Kidney (tissue), 14 donors: ENCODE data around the gene NOX5. TPM values are rescaled to one million over a fixed set of nuclear protein-coding genes. Genes with fewer than 3 reads are reported as not detected.

Experiments used
- DNase-seq, 5 donors: peaks; one replicate each; pipeline ENCODE4 v3.0.0-alpha.2; 2013 to 2020
- FAIRE-seq: peaks from 2 replicates; lab custom pipeline; 2012; peaks lifted over from hg19 to GRCh38; lab: Jason Lieb, UNC
- H3K27ac ChIP-seq, 2 donors: one replicate each; pipeline ENCODE4 v1.7.0; 2013; ENCODE audit warnings: low read depth in 2 of 2, low read length in 2 of 2, inconsistent platforms in 1 of 2
- H3K27me3 ChIP-seq: one replicate; pipeline ENCODE4 v1.7.1; 2013; ENCODE audit warnings: low read length, inconsistent platforms; ENCODE audit not compliant: control insufficient read depth, insufficient read depth
- H3K36me3 ChIP-seq, 3 donors: one replicate each; pipeline versions ENCODE4 v1.7.0 to v1.7.1; 2013; ENCODE audit warnings: low read length in 3 of 3, control low read depth in 1 of 3, inconsistent platforms in 1 of 3; ENCODE audit not compliant: insufficient read depth in 3 of 3, control insufficient read depth in 2 of 3
- H3K4me1 ChIP-seq, 3 donors: one replicate each; pipeline versions ENCODE4 v1.7.0 to v1.7.1; 2013; ENCODE audit warnings: low read length in 3 of 3, inconsistent platforms in 1 of 3, low read depth in 1 of 3; ENCODE audit not compliant: control insufficient read depth in 2 of 3, insufficient read depth in 2 of 3
- H3K4me3 ChIP-seq, 3 donors: one replicate each; pipeline versions ENCODE4 v1.7.0 to v1.8.1; 2013; ENCODE audit warnings: low read length in 3 of 3, control low read depth in 1 of 3, inconsistent platforms in 1 of 3
- H3K9ac ChIP-seq, 3 donors: one replicate each; pipeline versions ENCODE4 v1.7.0 to v1.7.1; 2013; ENCODE audit warnings: low read length in 3 of 3, control low read depth in 1 of 3, inconsistent platforms in 1 of 3
- H3K9me3 ChIP-seq, 3 donors: one replicate each; pipeline versions ENCODE4 v1.7.0 to v1.7.1; 2013; ENCODE audit warnings: low read length in 3 of 3, control low read depth in 1 of 3, inconsistent platforms in 1 of 3; ENCODE audit not compliant: control insufficient read depth in 2 of 3, insufficient read depth in 1 of 3
- intact Hi-C: fragments of 100-400 bp; cut with DNase I; formaldehyde crosslinking; loops from one replicate; pipeline ENCODE4 v1.11.1; 2022
- polyA plus RNA-seq: library from polyadenylated mRNA; stranded (reverse); fragments of 350-450 nt; fragmentation: Illumina TruSeq; extraction: RNeasy Lipid Tissue Mini Kit (QIAGEN cat#74804); gene quantifications from one replicate; pipeline ENCODE4 v1.2.3, GENCODE V29; 2014; ENCODE audit warnings: low read depth, low replicate concordance; ENCODE audit not compliant: insufficient read depth
- total RNA-seq: library from RNA; stranded (reverse); fragmentation: NEBNext Ultra II Directional; extraction: Animal tissue kit (Norgen Biotek cat#: 25700); gene quantifications from one replicate; pipeline ENCODE4 v1.2.1, GENCODE V29; 2021
- TF ChIP-seq, protein P1 (sequence below): IDR thresholded peaks from 3 replicates; pipeline ENCODE4 v1.5.1; 2012; ENCODE audit warnings: mild to moderate bottlenecking, moderate library complexity, borderline replicate concordance; ENCODE audit not compliant: insufficient read depth; ENCODE audit errors: extremely low read depth
- donor health status: control.
- donor health status: control.
- donor health status: control.
- donor health status: control.
- donor health status: control.
- donor health status: DM: yes; HTN: yes; CAD: no.
- donor health status: Normal renal cell carcinoma (clear cell type).

Gene NOX5
- total and polyA plus RNA-seq, 2 donors from 2014 or later = 0.19 to 0.60 TPM

DNA sequence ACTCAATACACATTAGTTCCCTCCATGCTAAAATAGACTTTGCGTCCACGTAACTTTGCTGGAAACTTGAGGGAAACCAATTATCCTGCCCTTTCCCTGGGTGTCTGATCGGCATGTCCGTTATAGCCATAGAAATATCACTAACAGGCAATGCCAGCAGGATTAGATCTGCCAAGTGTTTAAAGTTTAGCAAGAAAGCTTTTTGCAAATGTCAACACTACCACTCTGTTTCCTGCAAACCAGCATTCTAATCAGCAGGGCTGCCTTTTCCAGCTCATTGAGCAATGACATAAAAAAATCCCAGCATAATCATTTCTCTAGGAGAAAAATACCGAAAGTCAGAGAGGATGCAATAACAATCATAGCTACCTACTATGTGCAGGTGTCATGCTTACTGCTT is 60.9 kb downstream of the NOX5 start:
- DNase-seq = peak in 1 of 5 donors; percentile 14

DNA sequence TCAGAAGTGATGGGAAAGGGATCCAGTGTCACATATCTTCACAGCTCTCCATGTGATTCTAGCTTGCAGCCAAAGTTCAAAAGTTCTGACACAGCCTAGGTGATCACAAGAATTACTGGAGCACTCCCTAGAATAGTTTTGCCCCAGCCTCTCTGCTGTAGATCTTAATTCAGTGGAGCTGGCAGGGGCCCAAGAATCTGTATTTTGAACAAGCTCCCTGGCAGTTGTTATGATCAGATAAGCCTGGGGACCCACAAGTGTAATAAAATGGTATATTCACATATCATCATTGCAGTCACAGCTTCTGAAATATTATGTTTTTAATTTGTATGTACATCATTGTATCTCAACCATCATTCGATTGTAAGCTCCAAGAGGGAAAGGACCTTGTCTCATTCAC is 62.3 kb downstream of the NOX5 start:
- intact Hi-C loops = loop anchor here (10.0 kb wide), 1 partner anchor 188 kb away; no protein-coding TSS in a partner anchor
- peaks cover 6 to 30% (median 8%) of the 10 kb centered on the region in 3 donors for H3K4me1 ChIP-seq
- H3K4me3 ChIP-seq = no peak overlapping the region
- TF ChIP-seq, protein P1, sequence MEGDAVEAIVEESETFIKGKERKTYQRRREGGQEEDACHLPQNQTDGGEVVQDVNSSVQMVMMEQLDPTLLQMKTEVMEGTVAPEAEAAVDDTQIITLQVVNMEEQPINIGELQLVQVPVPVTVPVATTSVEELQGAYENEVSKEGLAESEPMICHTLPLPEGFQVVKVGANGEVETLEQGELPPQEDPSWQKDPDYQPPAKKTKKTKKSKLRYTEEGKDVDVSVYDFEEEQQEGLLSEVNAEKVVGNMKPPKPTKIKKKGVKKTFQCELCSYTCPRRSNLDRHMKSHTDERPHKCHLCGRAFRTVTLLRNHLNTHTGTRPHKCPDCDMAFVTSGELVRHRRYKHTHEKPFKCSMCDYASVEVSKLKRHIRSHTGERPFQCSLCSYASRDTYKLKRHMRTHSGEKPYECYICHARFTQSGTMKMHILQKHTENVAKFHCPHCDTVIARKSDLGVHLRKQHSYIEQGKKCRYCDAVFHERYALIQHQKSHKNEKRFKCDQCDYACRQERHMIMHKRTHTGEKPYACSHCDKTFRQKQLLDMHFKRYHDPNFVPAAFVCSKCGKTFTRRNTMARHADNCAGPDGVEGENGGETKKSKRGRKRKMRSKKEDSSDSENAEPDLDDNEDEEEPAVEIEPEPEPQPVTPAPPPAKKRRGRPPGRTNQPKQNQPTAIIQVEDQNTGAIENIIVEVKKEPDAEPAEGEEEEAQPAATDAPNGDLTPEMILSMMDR = no peak
- FAIRE-seq (no peak), DNase-seq (no peak)
- H3K9ac ChIP-seq = no peak overlapping the region
- no peaks in the 10 kb centered on the region for H3K9me3 ChIP-seq
- H3K27me3 ChIP-seq = no peaks in the 10 kb centered on the region
- no peak overlapping the region for H3K27ac ChIP-seq
- no peaks in the 10 kb centered on the region for H3K36me3 ChIP-seq

More for the DNA sequence above, 60.9 kb downstream of the NOX5 start:
- no peak for FAIRE-seq
- H3K4me1 ChIP-seq = peaks cover 0 to 21% (median 5%) of the 10 kb centered on the region in 3 donors
- peak overlapping the region in 1 of 2 donors; percentile 8 for H3K27ac ChIP-seq
- H3K36me3 ChIP-seq = no peaks in the 10 kb centered on the region
- H3K27me3 ChIP-seq = no peaks in the 10 kb centered on the region
- peak overlapping the region in 1 of 3 donors; percentile 57 for H3K4me3 ChIP-seq
- TF ChIP-seq, protein P1 = no peak
- intact Hi-C loops = loop anchor here (10.0 kb wide), 1 partner anchor 189 kb away; no protein-coding TSS in a partner anchor
- H3K9ac ChIP-seq = no peak overlapping the region
- H3K9me3 ChIP-seq = no peaks in the 10 kb centered on the region

DNA sequence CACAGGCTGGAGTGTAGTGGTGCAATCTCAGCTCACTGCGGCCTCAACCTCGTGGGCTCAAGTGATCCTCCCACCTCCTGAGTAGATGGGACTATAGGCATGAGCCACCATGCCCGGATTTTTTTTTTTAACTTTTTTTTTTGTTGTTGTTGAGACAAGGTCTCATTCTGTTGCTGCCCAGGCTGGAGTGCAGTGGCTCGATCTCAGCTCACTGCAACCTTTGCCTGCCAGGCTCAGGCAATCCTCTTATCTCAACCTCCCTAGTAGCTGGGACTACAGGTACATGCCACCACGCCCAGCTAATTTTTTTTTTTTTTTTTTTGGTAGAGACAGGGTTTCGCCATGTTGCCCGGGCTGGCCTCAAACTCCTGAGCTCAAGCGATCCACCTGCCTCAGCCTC is 64.1 kb downstream of the NOX5 start:
- no peak for DNase-seq
- FAIRE-seq = no peak
- H3K27ac ChIP-seq = no peak overlapping the region
- H3K4me3 ChIP-seq = no peak overlapping the region
- no peaks in the 10 kb centered on the region for H3K27me3 ChIP-seq
- TF ChIP-seq, protein P1 = no peak
- no peaks in the 10 kb centered on the region for H3K9me3 ChIP-seq
- H3K9ac ChIP-seq = no peak overlapping the region
- intact Hi-C loops = loop anchor here (10.0 kb wide), 1 partner anchor 186 kb away; no protein-coding TSS in a partner anchor
- H3K4me1 ChIP-seq = peaks cover 8 to 36% (median 11%) of the 10 kb centered on the region in 3 donors
- H3K36me3 ChIP-seq = no peaks in the 10 kb centered on the region
